ENCODE results near the gene CHCHD6.

Gene CHCHD6

DNA sequence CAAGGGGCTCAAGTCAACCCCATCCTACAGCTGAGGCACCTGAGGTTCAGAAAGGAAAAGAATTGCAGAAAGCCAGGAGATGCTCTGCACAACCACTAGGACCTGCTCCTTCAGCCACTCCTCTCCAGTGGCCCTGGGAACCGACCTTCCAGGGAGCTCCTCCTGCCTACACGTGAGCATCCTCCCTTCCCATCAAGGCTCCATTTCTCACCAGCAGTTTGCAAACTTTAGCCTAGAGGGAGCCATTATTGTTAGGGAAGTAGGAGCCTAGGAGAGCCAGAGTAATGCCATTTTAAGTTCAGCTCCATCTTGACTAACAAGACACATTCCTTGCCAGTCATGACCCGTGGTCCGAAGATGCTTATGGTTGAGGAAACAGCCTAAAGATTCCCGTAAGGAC is 11.2 kb upstream of the CHCHD6 start:
- H3K27ac ChIP-seq, result no peak overlapping the region
- TF ChIP-seq ZFX (IDR thresholded peaks at IDR 0.05; ENCODE audit: borderline replicate concordance), result no peak
- TF ChIP-seq, protein P1, sequence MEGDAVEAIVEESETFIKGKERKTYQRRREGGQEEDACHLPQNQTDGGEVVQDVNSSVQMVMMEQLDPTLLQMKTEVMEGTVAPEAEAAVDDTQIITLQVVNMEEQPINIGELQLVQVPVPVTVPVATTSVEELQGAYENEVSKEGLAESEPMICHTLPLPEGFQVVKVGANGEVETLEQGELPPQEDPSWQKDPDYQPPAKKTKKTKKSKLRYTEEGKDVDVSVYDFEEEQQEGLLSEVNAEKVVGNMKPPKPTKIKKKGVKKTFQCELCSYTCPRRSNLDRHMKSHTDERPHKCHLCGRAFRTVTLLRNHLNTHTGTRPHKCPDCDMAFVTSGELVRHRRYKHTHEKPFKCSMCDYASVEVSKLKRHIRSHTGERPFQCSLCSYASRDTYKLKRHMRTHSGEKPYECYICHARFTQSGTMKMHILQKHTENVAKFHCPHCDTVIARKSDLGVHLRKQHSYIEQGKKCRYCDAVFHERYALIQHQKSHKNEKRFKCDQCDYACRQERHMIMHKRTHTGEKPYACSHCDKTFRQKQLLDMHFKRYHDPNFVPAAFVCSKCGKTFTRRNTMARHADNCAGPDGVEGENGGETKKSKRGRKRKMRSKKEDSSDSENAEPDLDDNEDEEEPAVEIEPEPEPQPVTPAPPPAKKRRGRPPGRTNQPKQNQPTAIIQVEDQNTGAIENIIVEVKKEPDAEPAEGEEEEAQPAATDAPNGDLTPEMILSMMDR (IDR thresholded peaks at IDR 0.05), result no peak

DNA sequence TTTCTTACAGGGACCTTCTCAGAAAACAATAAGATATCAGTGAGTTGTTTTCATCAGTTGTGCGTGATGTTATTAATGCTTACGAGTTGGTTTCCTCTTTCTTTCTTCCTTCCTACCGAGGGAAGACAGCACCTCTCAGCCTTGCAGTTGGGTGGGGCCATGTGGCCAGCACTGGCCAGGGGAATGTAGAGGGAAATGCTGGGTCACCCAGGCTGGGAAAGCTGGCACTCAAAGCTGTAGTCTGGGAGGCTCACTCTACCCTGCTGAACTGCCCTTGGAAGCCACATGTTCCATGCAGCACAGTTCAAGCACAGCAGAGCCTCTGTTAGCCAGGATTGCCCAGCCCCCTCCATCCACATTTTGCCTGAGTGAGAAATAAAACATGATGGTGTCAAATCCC is 10.1 kb upstream of the CHCHD6 start:
- no peak overlapping the region for H3K27ac ChIP-seq
- TF ChIP-seq ZFX (IDR thresholded peaks at IDR 0.05; ENCODE audit: borderline replicate concordance), result no peak
- TF ChIP-seq, protein P1 (IDR thresholded peaks at IDR 0.05), result no peak

DNA sequence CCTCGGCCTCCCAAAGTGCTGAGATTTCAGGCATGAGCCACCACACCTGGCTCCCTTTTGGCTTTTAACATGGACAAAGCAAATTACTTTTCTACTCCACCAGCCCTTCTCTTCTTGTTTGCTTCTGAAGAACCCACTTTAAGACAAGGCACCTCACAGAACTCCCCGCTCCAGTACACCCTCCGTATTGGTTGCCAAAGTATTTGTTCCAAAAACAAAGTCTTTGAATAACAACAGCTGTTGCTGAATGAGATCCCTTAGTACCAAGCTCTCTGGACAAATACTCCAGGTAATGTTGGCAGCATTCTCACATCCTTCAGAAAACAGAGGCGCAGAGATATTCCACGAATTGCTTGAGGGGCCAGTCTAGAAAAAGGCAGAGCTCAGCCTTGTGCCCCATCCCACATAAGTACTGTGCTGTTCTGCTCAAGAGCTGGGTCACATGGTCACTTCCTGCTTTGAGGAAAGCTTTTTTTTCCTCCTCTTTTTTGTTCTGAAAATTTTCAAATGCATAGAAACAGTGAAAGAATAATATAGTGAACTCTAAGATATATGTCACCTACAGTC is 7.3 kb upstream of the CHCHD6 start:
- no peak overlapping the region for H3K27ac ChIP-seq
- no peak for TF ChIP-seq ZFX (IDR thresholded peaks at IDR 0.05; ENCODE audit: borderline replicate concordance)
- TF ChIP-seq, protein P1 (IDR thresholded peaks at IDR 0.05), result no peak

DNA sequence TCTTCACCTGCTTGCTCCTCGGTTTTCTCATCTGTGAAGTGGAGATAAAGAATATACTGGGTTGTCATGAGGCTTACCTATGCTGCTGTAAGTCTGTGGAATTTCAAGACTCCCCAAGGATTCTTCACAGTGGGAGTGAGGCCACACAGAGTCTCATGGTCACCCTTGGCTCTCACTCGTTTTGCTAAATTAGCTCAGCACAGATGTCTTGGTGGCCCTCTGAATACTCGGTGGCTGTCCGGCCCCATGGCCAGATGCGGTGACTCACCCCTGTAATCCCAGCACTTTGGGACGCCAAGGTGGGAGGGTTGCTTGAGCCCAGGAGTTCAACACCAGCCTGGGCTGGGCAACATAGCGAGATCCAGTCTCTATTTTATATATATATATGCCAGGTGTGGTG is 5.0 kb upstream of the CHCHD6 start:
- TF ChIP-seq, protein P1 (IDR thresholded peaks at IDR 0.05), result no peak
- no peak for TF ChIP-seq ZFX (IDR thresholded peaks at IDR 0.05; ENCODE audit: borderline replicate concordance)
- H3K27ac ChIP-seq, result no peak overlapping the region

DNA sequence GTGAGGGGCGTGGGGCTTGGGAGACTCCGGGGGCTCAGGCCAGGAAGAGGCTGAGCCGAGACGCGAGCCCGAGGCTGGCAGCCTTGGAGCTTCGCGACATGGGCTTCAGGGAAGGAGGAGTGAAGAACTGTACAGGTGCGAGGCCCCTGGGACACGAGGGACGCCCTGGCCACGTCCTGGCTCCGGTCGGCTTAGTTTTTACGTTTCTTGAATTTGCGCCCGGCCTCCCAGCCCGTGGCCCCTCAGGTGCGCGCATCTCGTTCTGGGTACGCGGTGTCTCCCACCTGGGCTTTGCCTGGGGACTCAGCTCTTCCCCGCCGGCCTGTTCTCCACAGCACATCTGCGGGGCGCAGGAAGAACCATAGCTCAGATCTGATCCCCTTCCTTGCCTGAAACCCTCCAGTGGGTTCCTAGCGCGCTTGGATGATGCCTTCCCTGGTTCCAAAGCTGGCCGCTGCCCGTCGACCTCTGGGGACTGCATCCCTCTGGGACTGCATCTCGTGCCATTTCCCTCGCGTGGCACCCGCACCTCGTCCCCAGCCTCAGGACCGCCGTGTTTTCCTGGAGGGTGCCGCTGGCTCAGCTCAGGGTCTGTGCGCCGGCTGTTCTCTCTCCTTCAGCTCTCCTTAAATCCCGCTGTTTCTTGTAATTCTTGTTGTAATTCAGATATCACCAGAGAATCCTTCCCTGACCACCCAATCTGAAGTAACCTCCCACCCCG is 614 bp downstream of the CHCHD6 start:
- no peak overlapping the region for H3K27ac ChIP-seq
- TF ChIP-seq, protein P1 (IDR thresholded peaks at IDR 0.05), result no peak
- no peak for TF ChIP-seq ZFX (IDR thresholded peaks at IDR 0.05; ENCODE audit: borderline replicate concordance)

DNA sequence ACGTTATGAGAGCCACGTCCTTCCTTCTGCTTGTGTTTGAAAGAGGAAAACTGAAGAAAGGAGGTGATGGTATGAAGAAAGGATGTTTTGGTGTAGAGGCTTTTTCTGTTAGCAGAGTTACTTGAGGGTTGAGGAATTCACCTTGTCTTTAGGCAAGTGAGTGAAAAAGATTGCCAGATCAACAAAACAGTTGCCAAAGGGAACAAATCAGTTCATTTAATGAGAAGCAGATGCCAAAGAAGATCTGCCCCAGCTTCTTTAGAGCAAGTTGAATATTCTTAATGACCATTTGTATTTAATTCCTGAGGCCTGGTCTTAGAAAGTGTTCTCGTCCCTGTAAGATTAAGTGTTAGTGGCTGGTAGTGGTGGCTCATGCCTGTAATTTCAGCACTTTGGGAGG is 2.6 kb downstream of the CHCHD6 start:
- no peak for TF ChIP-seq ZFX (IDR thresholded peaks at IDR 0.05; ENCODE audit: borderline replicate concordance)
- TF ChIP-seq, protein P1 (IDR thresholded peaks at IDR 0.05), result no peak
- H3K27ac ChIP-seq, result no peak overlapping the region

DNA sequence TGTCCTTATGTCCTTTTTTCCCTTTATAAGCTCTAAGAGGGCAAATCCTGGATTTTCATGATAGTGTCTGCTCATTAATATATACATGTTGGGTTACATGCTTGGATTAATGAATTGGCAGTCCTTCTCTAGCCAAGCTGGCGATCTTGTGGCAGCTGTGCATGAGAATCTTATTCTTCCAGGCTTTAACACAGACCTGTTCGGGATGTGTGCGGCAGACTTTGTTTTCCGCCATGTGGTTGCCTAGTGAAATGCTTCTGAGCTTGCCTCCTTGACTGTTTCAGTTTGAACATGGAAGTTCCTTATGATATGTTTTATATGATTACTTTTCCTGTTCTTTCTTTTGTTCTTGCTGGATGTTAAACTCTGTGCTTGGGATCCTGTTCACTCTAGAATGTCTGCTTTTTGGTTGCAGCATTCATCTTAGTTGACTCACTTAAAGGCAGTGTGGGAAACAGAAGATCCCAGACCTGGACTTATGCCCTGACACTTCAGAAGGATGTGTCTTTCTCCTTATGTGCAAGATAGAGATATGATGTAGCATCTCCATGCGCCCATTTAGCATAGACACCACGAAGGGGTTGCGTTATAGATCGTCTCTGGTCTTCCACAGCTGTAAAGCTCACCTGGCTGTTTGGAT is 7.2 kb downstream of the CHCHD6 start:
- no peak overlapping the region for H3K27ac ChIP-seq
- no peak for TF ChIP-seq ZFX (IDR thresholded peaks at IDR 0.05; ENCODE audit: borderline replicate concordance)
- TF ChIP-seq, protein P1 (IDR thresholded peaks at IDR 0.05), result no peak
